CD4-positive, alpha-beta memory T cell (primary cell): Measurements from ENCODE around the gene GUF1. TPM values are rescaled to one million over a fixed set of nuclear protein-coding genes. Genes with fewer than 3 reads are reported as not detected.

Source experiments
- CTCF ChIA-PET: fragments of 350-600 bp; sonication (Branson Sonifier 250); formaldehyde crosslinking; loops from one replicate; lab custom pipeline; 2021; ENCODE audit warnings: inconsistent platforms; ENCODE audit not compliant: partially characterized antibody; lab: Charles Lee
- POLR2A ChIA-PET: fragments of 350-600 bp; sonication (Branson Sonifier 250); formaldehyde crosslinking; loops from one replicate; lab custom pipeline; 2021; ENCODE audit not compliant: partially characterized antibody; lab: Charles Lee
- DNase-seq, 5 donors: peaks; one replicate each; pipeline versions ENCODE4 v3.0.0 to v3.0.0-alpha.2; 2020 to 2022; ENCODE audit warnings: mixed read lengths in 1 of 5
- H3K27ac ChIP-seq: one replicate; pipeline ENCODE4 v1.7.0; 2013; ENCODE audit warnings: low read depth, low read length
- H3K27me3 ChIP-seq: 2 replicates; pipeline ENCODE4 v1.7.0; 2013; ENCODE audit warnings: mild to moderate bottlenecking, low read length, moderate library complexity; ENCODE audit not compliant: insufficient read depth
- H3K36me3 ChIP-seq: 2 replicates; pipeline ENCODE4 v1.7.0; 2013; ENCODE audit warnings: mild to moderate bottlenecking, low read length, moderate library complexity; ENCODE audit not compliant: insufficient read depth
- H3K4me1 ChIP-seq: 2 replicates; pipeline ENCODE4 v1.7.0; 2013; ENCODE audit warnings: mild to moderate bottlenecking, low read length, moderate library complexity; ENCODE audit not compliant: insufficient read depth
- H3K4me3 ChIP-seq, 2 donors: one replicate each; pipeline ENCODE4 v1.7.0; 2013; ENCODE audit warnings: low read length in 2 of 2, mild to moderate bottlenecking in 1 of 2
- H3K9me3 ChIP-seq, 2 donors: one replicate each; pipeline ENCODE4 v1.7.0; 2013; ENCODE audit warnings: low read length in 2 of 2, control low read depth in 1 of 2; ENCODE audit not compliant: control insufficient read depth in 1 of 2
- H3K27ac Mint-ChIP-seq, 7 donors: one replicate each; pipeline ENCODE4 v1.8.0; 2020 to 2021; ENCODE audit warnings: mixed read lengths in 7 of 7, mild to moderate bottlenecking in 6 of 7, inconsistent platforms in 3 of 7, moderate library complexity in 3 of 7
- H3K27me3 Mint-ChIP-seq, 2 donors: one replicate each; pipeline ENCODE4 v1.8.0; 2020 to 2021; ENCODE audit warnings: mixed read lengths in 2 of 2
- H3K36me3 Mint-ChIP-seq, 2 donors: one replicate each; pipeline ENCODE4 v1.8.0; 2020 to 2021; ENCODE audit warnings: mixed read lengths in 2 of 2, inconsistent platforms in 1 of 2, mild to moderate bottlenecking in 1 of 2
- H3K4me1 Mint-ChIP-seq, 4 donors: one replicate each; pipeline ENCODE4 v1.8.0; 2020 to 2021; ENCODE audit warnings: mixed read lengths in 4 of 4, mild to moderate bottlenecking in 1 of 4
- H3K4me3 Mint-ChIP-seq, 8 donors: one replicate each; pipeline ENCODE4 v1.8.0; 2020 to 2021; ENCODE audit warnings: mixed read lengths in 8 of 8, mild to moderate bottlenecking in 7 of 8, moderate library complexity in 6 of 8, inconsistent platforms in 3 of 8
- H3K9me3 Mint-ChIP-seq, 8 donors: one replicate each; pipeline ENCODE4 v1.8.0; 2020 to 2021; ENCODE audit warnings: mixed read lengths in 8 of 8, mild to moderate bottlenecking in 5 of 8, inconsistent platforms in 3 of 8, moderate library complexity in 1 of 8
- intact Hi-C: fragments of 100-400 bp; cut with micrococcal nuclease; formaldehyde crosslinking; loops from one replicate; pipeline ENCODE4 v1.15.1; 2023
- polyA plus RNA-seq, 2 donors: library from polyadenylated mRNA; unstranded; fragments of 300-500 nt; fragmentation: Illumina TruSeq; gene quantifications; one replicate each; pipeline ENCODE4 v1.2.3, GENCODE V29; 2021
- total RNA-seq, 2 experiments: library from RNA; stranded (reverse); gene quantifications; one replicate each; pipeline ENCODE4 v1.2.3, GENCODE V29; 2021

GUF1 gene
- 10 to 100 TPM; 20.5 to 24.2 TPM for total RNA-seq
- 10 to 100 TPM in 1 of 2 donors, 1 to 10 TPM in 1; 9.4 to 14.8 TPM for polyA plus RNA-seq

GRCh38 chr4:44678094-44679041, at the start of gene GUF1:
Gene GUF1 (plus strand): TSS chr4:44678420. CDS start chr4:44678623, 203 bp downstream.
- Mint-ChIP-seq H3K4me1 (peaks cover 18 to 50% (median 27%) of the 10 kb centered on the region in 4 donors), H3K9me3 (no peaks in the 10 kb centered on the region), H3K27ac (peak within 1 kb of the TSS; percentile 96 to 99 (median 98)), H3K4me3 (peak within 1 kb of the TSS; percentile 92 to 99 (median 97)), H3K27me3 (no peaks in the 10 kb centered on the region), H3K36me3 (peaks cover 0 to 23% of the 10 kb centered on the region in 2 donors)
- peaks cover 9% of the 10 kb centered on the region for H3K36me3 ChIP-seq
- intact Hi-C loops = loop anchor here (1.0 kb wide), 1 partner anchor 48 kb away; the partner anchor contains the start of gene GNPDA2
- no peaks in the 10 kb centered on the region for H3K9me3 ChIP-seq
- peak within 1 kb of the TSS; percentile 91 for H3K27ac ChIP-seq
- CTCF ChIA-PET = interaction anchor here (0.9 to 1.5 kb wide), 3 partner anchors 9 to 49 kb away, joined by 3 to 7 read pairs (median 4); no protein-coding TSS in a partner anchor
- peaks cover 29% of the 10 kb centered on the region for H3K4me1 ChIP-seq
- no peaks in the 10 kb centered on the region for H3K27me3 ChIP-seq
- peak within 1 kb of the TSS; percentile 80 to 87 for H3K4me3 ChIP-seq
- DNase-seq = peak; percentile 89 to 92 (median 90)
- POLR2A ChIA-PET = interaction anchor here (1.0 to 3.3 kb wide), 13 partner anchors 9 to 47 kb away, joined by 3 to 60 read pairs (median 4); partner anchors contain the start of gene GNPDA2

- no peak overlapping the region for H3K4me3 ChIP-seq
- peak; percentile 34 to 46 (median 41) for DNase-seq
- H3K36me3 ChIP-seq = no peaks in the 10 kb centered on the region
- no peaks in the 10 kb centered on the region for H3K9me3 ChIP-seq
- no peak overlapping the region for H3K27ac ChIP-seq
- no peaks in the 10 kb centered on the region for H3K27me3 ChIP-seq
- H3K27ac Mint-ChIP-seq = no peak overlapping the region
- peaks cover 3% of the 10 kb centered on the region in 2 donors for H3K27me3 Mint-ChIP-seq
- no peak overlapping the region for H3K4me3 Mint-ChIP-seq
- no peaks in the 10 kb centered on the region for H3K9me3 Mint-ChIP-seq
- intact Hi-C loops = no loop called here
- peaks cover 0 to 4% (median 2%) of the 10 kb centered on the region in 4 donors for H3K4me1 Mint-ChIP-seq
- POLR2A ChIA-PET = no interaction called here
- CTCF ChIA-PET = interaction anchor here (0.9 to 1.4 kb wide), 3 partner anchors 9 to 48 kb away, joined by 3 to 7 read pairs (median 5); partner anchors contain the start of gene GUF1
- H3K36me3 Mint-ChIP-seq = no peaks in the 10 kb centered on the region
- H3K4me1 ChIP-seq = no peaks in the 10 kb centered on the region
Observed at GRCh38 chr4:44629280-44629866, 48.8 kb upstream of the GUF1 start.

- H3K4me3 ChIP-seq = no peak overlapping the region
- no peaks in the 10 kb centered on the region for H3K9me3 Mint-ChIP-seq
- ChIA-PET POLR2A (no interaction called here), CTCF (interaction anchor here (1.0 to 1.8 kb wide), 2 partner anchors 8 to 12 kb away, joined by 3 to 4 read pairs; no protein-coding TSS in a partner anchor)
- no peaks in the 10 kb centered on the region for H3K4me1 ChIP-seq
- H3K27me3 Mint-ChIP-seq = peaks cover 3 to 6% of the 10 kb centered on the region in 2 donors
- H3K27me3 ChIP-seq = no peaks in the 10 kb centered on the region
- H3K36me3 Mint-ChIP-seq = no peaks in the 10 kb centered on the region
- no peaks in the 10 kb centered on the region for H3K36me3 ChIP-seq
- no peak overlapping the region for H3K4me3 Mint-ChIP-seq
- intact Hi-C loops = no loop called here
- H3K9me3 ChIP-seq = no peaks in the 10 kb centered on the region
- H3K27ac Mint-ChIP-seq = no peak overlapping the region
- peaks cover 0 to 4% (median 2%) of the 10 kb centered on the region in 4 donors for H3K4me1 Mint-ChIP-seq
- no peak for DNase-seq
- no peak overlapping the region for H3K27ac ChIP-seq
Observed at GRCh38 chr4:44632089-44632488, 46.1 kb upstream of the GUF1 start.

- POLR2A ChIA-PET = no interaction called here
Observed at GRCh38 chr4:44632733-44633132, 45.5 kb upstream of the GUF1 start.

GRCh38 chr4:44638091-44638490, 40.1 kb upstream of the GUF1 start:
- peaks cover 5 to 10% of the 10 kb centered on the region in 2 donors for H3K27me3 Mint-ChIP-seq
- POLR2A ChIA-PET = no interaction called here
- H3K4me1 Mint-ChIP-seq = no peaks in the 10 kb centered on the region
- H3K4me1 ChIP-seq = no peaks in the 10 kb centered on the region
- no peaks in the 10 kb centered on the region for H3K36me3 Mint-ChIP-seq
- CTCF ChIA-PET = no interaction called here
- no peaks in the 10 kb centered on the region for H3K36me3 ChIP-seq
- H3K27me3 ChIP-seq = no peaks in the 10 kb centered on the region
- intact Hi-C loops = no loop called here
- H3K4me3 ChIP-seq = no peak overlapping the region
- H3K27ac Mint-ChIP-seq = no peak overlapping the region
- DNase-seq = no peak
- H3K27ac ChIP-seq = no peak overlapping the region
- H3K9me3 ChIP-seq = no peaks in the 10 kb centered on the region
- H3K4me3 Mint-ChIP-seq = no peak overlapping the region
- peaks cover 0 to 9% (median 6%) of the 10 kb centered on the region in 8 donors for H3K9me3 Mint-ChIP-seq

More at GRCh38 chr4:44632733-44633132, 45.5 kb upstream of the GUF1 start:
- H3K9me3 ChIP-seq = no peaks in the 10 kb centered on the region
- DNase-seq = no peak
- CTCF ChIA-PET = interaction anchor here (1.0 to 1.8 kb wide), 2 partner anchors 9 to 12 kb away, joined by 3 to 4 read pairs; no protein-coding TSS in a partner anchor
- no peak overlapping the region for H3K27ac Mint-ChIP-seq
- intact Hi-C loops = no loop called here
- no peaks in the 10 kb centered on the region for H3K4me1 ChIP-seq
- no peak overlapping the region for H3K27ac ChIP-seq
- H3K9me3 Mint-ChIP-seq = no peaks in the 10 kb centered on the region
- H3K27me3 ChIP-seq = no peaks in the 10 kb centered on the region
- no peaks in the 10 kb centered on the region for H3K36me3 ChIP-seq
- H3K36me3 Mint-ChIP-seq = no peaks in the 10 kb centered on the region
- H3K27me3 Mint-ChIP-seq = peaks cover 3 to 6% of the 10 kb centered on the region in 2 donors
- H3K4me3 ChIP-seq = no peak overlapping the region
- H3K4me1 Mint-ChIP-seq = peaks cover 0 to 4% (median 2%) of the 10 kb centered on the region in 4 donors
- H3K4me3 Mint-ChIP-seq = no peak overlapping the region

GRCh38 chr4:44646151-44646550, 32.1 kb upstream of the GUF1 start:
- H3K36me3 Mint-ChIP-seq = peaks cover 0 to 1% of the 10 kb centered on the region in 2 donors
- no peaks in the 10 kb centered on the region for H3K9me3 ChIP-seq
- no peak for DNase-seq
- no peak overlapping the region for H3K27ac ChIP-seq
- no peaks in the 10 kb centered on the region for H3K4me1 ChIP-seq
- H3K4me1 Mint-ChIP-seq = no peaks in the 10 kb centered on the region
- ChIA-PET POLR2A (no interaction called here), CTCF (interaction anchor here (1.4 kb wide), 1 partner anchor 16 kb away, joined by 5 read pairs; no protein-coding TSS in a partner anchor)
- intact Hi-C loops = no loop called here
- no peak overlapping the region for H3K27ac Mint-ChIP-seq
- peaks cover 2 to 3% of the 10 kb centered on the region in 2 donors for H3K27me3 Mint-ChIP-seq
- no peaks in the 10 kb centered on the region for H3K36me3 ChIP-seq
- H3K9me3 Mint-ChIP-seq = peaks cover 3 to 20% (median 16%) of the 10 kb centered on the region in 8 donors
- no peak overlapping the region for H3K4me3 ChIP-seq
- no peak overlapping the region for H3K4me3 Mint-ChIP-seq
- no peaks in the 10 kb centered on the region for H3K27me3 ChIP-seq
